GM18517 (cell line): ENCODE data around the gene IL17REL.
A peak's percentile ranks its signal among the peaks of the same experiment; 100 is the strongest.
"Not testable (repeated sequence)": the region's sequence is repeated elsewhere in the genome, so short reads cannot be mapped to it uniquely, and the experiment has no call there.

Source experiments
- ATAC-seq: cut with Tn5 transposase; IDR thresholded peaks from one replicate; pipeline ENCODE4 v1.9.1; 2021; ENCODE audit warnings: mild to moderate bottlenecking, moderate library complexity; ENCODE audit not compliant: unreplicated experiment

The IL17REL gene

GRCh38 chr22:49992921-49993648 is 19.5 kb downstream of the IL17REL start:
- no peak for ATAC-seq

DNA sequence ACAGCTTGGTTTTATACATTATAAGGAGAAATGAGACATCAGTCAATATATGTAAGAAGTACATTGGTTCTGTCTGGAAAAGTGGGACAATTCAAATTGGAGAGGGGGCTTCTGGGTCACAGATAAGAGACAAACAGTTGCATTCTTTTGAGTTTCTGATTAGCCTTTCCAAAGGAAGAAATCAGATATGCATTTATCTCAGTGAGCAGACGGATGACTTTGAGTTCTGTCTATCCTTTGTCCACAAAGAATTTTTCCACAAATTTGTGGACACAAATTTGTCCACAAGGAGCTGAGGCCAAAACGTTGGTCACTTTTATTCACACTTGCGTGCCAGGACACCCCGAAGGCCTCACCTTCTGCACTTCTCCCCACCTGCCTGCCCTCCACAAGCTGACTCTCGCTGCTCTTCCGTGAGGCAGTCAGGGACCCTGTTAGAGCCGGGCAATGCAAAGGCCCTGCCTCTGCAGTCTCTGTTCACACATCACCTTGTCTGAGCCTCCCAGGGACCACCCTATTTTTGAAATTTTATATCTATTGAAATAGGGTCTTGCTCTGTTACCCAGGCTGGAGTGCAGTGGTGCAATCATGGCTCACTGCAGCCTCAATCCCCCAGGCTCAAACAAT is 20.5 kb downstream of the IL17REL start:
- no peak for ATAC-seq

- ATAC-seq, result no peak
Measured at GRCh38 chr22:49991167-49991566, 21.4 kb downstream of the IL17REL start.

GRCh38 chr22:49989826-49990225 is 22.7 kb downstream of the IL17REL start:
- not testable (repeated sequence) for ATAC-seq

GRCh38 chr22:49986325-49986724 is 26.2 kb downstream of the IL17REL start:
- no peak for ATAC-seq

DNA sequence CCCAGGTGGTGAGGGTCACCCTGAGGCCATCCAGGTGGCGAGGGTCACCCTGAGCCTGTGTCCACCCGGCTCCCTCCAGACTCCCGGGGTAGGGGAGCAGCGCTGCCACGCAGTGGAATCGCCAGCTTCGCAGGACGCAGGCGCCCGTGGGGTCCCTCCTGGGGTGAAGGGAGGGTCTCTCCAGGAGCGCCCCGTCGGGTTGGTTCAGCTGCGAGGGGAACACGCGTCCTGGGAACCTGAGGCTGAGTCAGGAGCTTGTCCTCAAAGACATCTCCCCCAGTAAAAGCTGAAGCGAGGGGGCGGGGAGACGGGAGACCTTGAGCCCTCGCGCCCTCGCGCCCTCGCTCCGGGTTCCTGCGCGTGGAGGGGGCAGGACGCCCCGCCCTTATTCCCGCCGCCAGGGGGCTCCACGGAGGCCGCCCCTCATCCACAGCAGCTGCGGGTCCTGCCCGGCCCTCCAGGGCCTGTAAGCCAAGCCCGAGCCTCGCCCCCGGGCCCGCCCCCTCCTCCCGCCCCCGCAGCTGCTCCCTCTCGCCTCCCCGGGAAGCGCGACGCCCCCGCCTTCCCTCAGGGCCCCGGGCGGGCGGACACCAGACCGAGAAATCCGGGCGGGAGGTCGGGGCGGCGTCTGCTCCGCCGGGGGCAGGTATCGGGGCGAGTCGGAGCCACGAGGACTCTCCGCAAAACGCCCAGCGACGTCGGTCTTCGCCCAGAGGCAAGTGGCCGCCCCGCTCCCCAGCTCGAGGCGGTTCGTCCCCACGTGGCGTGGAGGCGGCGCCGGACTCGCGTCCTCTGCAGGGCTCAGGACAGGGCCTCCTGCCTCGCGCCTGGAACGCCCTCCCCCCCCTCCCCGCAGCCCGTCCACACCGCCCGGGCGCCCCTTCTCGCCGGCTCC is 29.2 kb downstream of the IL17REL start:
- ATAC-seq, result no peak

DNA sequence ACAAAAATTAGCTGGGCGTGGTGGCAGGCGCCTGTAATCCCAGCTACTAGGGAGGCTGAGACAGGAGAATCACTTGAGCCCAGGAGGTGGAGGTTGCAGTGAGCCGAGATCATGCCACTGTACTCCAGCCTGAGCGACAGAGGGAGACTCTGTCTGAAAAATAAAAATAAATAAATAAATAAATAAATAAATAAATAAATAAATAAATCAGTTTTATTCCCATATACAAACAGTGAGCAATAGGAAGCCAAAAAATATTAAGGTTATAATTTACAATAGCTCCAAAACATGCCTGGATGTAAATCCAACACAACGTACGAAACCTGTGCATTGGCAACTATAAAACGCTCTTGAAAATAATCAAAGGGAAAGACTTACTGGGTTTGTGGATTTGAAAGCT is 30.8 kb downstream of the IL17REL start:
- not testable (repeated sequence) for ATAC-seq

DNA sequence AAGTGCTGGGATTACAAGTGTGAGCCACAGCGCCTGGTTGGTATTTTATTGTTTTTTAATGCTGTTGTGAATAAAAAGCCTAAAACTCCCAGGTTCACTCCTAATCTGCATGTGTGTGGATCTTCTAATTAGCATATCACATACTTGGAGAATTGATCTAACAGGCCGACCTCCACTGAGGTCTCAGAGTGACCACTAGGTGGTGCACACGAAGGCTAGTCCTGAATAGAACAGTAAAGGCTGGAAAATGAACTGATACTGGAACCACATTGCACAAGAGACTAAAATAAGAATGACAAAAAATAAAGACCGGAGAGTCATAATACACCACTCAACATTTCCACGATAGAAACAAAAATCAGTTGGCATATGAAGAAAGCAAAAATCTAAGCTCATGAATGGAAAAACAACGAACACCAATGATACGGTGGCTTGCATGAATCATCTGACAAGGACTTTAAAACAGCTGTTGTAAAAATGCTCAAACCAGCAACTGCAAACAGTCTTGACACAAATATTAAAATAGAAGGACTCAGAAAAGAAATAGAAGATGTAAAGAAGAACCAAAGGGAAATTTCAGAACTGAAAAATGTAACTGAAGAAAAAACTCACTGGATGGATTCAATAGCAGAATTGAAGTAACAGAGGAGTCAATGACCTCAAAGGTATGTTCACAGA is 32.8 kb downstream of the IL17REL start:
- no peak for ATAC-seq

GRCh38 chr22:49977578-49977977 is 35.0 kb downstream of the IL17REL start:
- ATAC-seq, result no peak

DNA sequence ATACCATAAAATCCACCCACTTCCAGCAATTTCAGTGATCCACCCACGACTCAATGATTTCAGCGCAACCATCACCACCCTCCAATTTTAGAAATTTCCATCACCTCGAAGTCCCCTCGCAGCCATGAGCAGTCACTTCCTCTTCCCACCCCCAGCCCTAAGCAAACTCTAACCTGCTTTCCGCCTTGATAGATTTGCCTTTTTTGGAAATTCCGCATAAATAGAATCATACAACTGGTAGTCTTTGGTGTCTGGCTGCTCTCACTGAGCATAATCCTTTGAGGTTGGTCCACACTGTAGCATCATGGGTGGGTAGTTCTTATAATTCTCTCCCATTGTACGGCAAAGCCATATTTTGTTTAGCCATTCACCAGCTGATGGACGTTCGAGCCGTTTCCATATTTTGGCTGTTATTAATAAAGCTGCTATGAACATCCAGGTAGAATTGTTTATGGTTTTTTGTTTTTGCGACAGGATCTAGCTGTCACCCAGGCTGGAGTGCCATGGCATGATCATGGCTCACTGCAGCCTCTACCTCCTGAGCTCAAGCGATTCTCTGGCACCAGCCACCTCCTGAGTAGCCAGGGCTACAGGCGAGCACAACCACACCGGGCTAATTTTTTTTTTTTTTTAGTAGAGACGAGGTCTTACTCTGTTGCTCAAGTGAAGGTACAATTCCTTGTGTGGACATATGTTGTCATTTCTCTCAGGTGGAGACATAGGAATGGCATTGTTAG is 36.0 kb downstream of the IL17REL start:
- no peak for ATAC-seq

- no peak for ATAC-seq
Measured at GRCh38 chr22:49975543-49976389, 36.8 kb downstream of the IL17REL start.

DNA sequence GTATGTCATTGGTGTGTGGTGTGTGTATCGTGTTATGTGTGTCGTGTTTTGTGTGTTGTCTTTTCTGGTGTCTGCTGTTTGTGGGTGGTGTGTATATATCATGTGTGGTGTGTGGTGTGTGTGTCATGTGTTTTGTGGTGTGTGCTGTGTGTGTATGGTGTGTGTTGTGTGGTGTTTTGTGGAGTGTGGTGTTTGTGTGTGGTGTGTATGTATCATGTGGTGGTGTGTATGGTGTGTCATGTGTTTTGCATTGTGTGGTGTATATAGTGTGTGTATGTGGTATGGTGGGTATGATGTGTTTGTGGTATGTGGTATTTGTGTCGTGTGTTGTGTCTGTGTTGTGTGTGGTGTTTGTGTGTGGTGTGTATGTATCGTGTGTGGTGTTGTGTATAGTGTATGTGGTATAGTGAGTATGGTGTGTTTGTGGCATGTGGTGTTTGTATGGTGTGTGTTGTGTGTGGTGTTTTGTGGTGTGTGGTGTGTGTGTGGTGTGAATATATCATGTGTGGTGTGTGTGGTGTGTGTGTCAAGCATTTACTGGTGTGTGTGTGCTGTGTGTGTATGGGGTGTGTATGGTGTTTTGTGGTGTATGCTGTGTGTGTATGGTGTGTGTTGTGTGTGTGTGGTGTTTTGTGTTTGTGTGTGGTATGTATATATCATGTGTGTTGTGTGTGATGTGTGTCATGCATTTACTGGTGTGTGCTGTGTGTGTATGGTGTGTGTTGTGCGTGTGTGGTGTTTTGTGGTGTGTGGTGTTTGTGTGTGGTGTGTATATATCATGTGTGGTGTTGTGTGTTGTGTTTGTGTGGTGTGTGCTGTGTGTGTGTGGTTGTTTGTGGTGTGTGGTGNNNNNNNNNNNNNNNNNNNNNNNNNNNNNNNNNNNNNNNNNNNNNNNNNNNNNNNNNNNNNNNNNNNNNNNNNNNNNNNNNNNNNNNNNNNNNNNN is 39.3 kb downstream of the IL17REL start:
- no peak for ATAC-seq

DNA sequence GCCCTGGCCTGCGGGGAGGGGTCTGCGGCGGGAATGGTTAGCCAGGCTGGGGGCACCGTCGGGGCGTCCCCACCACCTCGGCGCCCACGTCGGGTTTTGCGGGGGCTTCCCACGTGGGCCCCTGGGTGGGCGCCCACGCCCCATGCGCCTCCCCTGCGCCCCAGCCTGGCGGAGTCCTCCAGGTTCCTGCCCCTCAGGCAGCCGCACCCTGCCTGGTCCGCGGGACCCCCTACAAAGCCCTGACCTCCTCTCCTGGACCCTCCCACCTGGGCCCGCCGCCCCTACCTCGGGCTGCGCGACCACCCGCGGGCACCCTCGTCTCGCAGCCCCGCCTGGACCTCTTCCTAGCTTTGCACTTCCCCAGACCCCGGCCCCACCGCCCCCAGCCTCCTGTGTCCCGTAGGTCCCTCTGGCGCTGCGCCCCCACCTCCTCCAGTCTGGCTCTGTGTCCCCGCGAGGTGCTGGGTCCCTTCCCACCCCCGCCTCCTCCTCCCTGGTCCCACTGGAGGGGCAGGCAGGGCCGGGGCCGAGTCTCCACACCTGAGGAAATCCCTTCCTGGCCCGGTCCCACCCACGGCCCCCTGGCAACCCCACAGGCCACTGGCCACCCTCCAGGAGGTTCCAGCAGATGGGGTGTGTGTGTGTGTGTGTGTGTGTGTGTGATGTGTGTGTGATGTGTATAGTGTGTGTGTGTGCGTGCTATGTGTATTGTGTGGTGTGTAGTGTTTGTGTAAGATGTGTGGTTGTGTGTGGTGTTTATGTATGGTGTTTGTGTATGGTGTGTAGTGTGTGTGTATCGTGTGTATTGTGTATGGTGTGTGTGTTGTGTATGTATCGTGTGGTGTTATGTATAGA is 40.2 kb downstream of the IL17REL start:
- no peak for ATAC-seq

GRCh38 chr22:49971232-49972162 is 41.1 kb downstream of the IL17REL start:
- peak; percentile 11 for ATAC-seq

- ATAC-seq, result peak; percentile 59
Measured at GRCh38 chr22:49970528-49971231, 41.9 kb downstream of the IL17REL start.
